NCI-H526 treated with DMSO at 0.1 percent for 48 hours (cell line): ENCODE measurements around the gene CERS5.
A peak's percentile ranks its signal among the peaks of the same experiment; 100 is the strongest.
"Not testable (repeated sequence)": the region's sequence is repeated elsewhere in the genome, so short reads cannot be mapped to it uniquely, and the experiment has no call there.

Experiments
- DNase-seq: peaks from one replicate; lab custom pipeline; 2025; lab: John Stamatoyannopoulos, UW

CERS5 gene

DNA sequence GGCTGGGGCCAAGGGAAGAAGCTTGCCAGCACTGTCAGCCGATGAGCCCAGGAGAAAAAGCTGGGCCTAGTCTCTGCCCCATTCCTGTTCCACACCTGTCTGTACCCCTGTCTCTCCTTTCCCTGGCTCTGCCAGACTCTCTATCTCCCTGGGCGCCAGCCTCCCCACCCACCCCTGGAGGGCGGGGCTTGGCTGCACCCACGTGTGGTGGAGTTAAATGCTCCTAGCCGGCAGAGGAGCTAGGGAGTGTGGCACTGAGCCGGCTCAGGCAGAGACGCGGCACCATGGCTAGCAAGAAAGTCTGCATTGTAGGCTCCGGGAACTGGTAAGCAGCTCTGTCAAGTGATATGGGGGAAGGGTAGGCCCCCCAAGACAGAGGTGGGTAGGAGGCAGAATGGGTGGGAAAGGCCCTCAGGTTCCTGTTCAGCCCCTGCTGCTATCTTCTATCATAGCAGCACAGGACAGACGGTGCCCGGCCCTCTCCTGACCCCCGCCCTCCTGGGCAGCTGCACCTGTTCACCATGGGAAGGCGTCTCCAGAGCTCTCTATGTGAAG lies 63.3 kb downstream of the CERS5 start, which contains the start of gene GPD1:
Gene GPD1 (plus strand): TSS at position 242 of the 555 bp plus-strand sequence. CDS start 43 bp downstream, at position 285.
- peak; percentile 41 for DNase-seq

DNA sequence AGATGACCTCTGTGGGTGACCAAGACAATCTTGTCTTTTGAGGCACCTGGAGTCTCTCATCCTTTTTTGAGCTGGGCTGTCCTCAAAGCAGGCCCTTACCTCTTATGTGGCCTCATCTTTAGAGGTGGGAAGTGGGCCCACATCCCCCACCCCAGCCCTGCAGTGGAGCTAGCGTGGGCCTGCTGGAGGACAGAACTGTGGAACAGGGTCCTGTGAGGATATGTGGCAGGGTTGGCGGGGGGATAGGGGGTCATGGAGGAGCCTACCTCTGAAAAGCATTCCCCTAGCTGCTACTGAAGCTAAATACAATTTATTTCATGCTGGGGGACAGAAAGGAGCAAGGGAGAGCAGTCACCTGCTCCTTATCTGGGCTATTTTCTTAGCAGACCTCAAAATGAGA lies 63.8 kb downstream of the CERS5 start:
- no peak for DNase-seq

DNA sequence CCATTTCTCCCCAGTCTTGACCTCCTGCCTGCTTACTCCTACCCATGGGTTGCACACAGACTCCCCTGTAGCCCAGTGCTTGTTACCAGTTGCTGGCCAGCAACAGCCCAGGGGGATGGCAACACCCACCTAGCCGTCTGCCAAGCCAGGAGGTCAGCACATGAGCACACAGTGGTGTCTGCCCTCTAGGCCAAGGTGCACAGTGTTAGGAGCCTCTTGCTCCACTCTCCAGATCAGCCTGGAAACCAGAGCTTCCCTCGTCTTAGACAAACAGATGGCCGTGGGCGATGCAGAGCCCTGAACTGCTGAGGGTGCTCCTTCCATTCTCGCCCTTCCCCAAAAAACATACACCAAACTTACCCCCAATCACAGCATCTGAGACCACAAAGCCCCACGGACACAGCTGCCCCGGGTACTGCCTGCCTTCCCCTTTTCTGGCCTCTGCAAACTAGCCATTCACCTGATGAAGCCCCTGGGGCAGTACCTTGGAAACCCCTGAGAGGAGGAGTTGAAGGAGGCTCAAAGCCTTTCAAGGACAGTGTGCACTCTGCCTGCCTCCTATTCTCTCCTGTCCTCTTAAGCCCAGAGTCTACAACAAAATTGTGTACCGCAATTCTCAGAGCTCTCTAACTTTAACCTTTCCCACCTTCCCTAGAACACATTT lies 64.4 kb downstream of the CERS5 start:
- DNase-seq, result no peak

DNA sequence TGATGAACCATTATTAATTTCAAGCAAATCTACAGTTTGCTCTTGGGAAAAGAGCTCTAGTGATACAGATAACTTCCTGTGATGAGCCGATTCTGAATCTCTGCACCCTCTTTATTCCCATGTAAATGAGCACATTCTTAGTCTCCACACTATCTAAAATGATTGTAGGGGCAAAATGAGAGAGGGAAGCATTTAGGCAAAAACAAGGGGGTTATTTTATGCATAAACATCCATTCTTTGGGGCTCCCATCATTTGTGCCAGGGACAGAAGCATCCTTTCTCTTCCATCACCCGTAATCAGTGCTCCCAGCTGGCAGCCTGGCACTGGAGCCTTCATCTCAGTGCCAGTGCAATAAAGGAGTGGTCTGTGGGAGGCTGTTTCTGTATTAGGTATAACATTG lies 65.0 kb downstream of the CERS5 start:
- no peak for DNase-seq

GRCh38 chr12:50101663-50102062 lies 65.5 kb downstream of the CERS5 start:
- DNase-seq, result no peak

DNA sequence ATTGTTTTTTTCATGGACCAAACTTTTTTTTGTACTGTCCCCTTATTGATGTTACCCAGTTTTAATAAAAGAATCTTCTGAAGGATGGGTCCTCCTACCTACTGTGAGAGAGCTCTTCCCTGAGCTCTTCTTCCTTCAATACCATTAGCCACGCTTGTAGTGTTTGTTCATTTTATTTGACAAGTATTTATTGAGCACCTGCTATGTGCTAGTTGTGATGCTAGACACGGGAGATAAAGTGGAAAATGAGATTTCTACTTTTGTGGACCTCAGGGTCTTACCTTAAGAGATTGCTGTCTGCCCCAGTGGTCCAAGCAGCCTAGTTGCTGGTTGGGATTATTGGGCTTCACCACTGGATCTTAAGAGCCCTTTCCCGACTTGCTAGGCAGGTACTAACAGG lies 66.6 kb downstream of the CERS5 start:
- no peak for DNase-seq

DNA sequence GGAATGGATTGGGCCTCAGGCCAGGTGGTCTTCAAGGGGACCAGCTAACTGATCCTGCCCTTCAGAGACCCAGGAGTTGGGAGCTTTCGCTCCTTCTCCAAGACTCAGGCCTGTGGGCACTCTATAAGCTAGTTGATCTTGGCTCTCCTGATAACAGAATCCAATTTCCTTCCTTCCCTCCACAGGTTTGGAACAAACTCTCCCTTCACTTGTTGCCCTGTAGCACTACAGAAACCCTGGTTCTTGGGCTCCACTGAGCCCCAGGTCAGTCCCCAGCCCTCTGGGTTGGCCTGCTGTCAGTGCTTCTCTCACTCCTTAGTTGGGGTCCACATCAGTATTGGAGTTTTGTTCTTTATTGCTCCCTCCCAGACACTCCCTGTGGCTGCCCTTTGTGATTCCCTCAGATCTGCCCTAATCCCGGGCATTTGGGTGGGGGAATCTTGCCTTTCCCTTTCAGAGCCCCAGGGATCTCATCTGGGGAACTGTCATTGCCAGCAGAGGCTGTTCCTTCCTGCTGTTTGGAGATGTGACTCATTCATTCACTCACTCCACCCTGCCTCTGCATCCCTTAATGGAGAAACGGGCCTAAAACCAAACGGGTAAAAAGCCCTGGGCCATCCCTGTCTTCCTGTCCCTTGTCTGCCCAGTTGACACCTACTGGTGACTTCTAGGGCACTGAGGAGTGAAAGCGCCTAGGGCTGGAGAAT lies 67.7 kb downstream of the CERS5 start:
- no peak for DNase-seq

GRCh38 chr12:50097952-50098351 lies 69.2 kb downstream of the CERS5 start:
- no peak for DNase-seq

DNA sequence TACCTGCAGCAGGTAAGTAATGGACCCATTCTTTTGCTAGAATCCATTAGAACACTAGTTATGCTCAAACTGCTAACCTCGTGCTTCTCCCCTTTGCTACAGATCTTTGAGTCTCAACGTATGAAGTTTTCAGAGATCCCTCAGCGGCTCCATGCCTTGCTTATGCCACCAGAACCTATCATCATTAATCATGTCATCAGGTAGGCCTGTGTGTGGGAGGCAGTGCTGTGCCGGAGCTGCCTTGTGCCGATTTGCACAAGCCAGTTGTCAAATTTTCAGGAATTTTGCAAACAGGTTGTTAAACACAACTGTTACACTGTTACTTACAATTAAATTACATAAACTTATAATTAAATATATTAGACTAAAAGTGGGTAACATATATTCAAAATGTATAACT lies 76.8 kb downstream of the CERS5 start:
- DNase-seq, result no peak

DNA sequence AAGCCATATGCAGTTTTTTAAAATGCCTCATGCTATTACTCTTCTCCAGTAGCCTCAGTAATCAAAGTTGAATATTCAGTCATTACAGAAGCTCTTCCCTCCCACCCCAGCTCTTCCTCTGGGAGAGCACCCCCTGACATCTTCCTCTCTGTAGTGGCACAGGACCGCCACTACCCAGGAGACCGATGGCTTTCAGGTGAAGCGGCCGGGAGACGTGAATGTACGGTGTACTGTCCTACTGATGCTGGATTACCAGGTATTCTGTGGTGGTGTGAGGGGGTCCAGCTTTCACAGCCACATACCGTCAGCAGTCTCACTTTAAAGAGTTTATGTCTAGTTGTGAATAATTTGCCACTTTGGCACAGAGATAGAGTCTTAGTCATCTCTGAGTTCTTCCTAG lies 77.4 kb downstream of the CERS5 start:
- DNase-seq, result no peak

DNA sequence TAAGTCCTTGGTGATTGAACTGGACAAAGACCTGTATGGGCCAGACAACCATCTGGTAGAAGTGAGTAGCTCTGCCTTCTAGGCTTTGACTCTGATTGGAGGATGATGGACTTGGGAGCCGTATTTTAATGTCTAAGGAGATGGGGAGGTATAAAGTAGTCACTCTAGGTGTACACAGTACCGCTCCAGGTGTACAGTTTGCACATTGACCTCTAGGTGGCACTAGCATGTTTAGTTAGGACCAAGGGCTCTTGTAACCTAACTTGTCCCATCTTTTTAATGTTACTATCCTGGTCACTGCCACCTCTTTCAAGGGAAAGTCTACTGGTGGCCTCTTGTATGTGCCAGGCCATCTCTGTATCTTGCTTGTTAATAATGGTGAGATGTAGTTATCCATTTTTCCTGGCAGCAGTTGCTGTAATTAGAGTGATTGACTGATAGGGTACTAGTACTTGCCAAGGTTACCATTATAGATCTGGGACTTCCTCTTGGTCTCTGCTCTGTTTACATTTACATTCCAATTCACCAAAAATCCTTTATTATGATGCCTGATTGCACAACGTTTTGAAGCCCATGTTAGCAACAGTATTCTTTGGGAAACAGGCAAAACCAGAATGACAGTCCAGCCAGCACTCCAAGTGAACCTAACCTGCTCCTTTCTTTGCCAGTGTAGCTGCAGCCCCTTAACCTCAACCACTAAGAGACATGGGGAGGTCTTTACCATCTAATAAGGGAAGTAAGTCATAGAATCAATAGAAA lies 78.4 kb downstream of the CERS5 start:
- DNase-seq, result peak; percentile 55

- no peak for DNase-seq
Observed at GRCh38 chr12:50087995-50088394, 79.2 kb downstream of the CERS5 start.

GRCh38 chr12:50087151-50087550 lies 80.0 kb downstream of the CERS5 start:
- no peak for DNase-seq

GRCh38 chr12:50086148-50086547 lies 81.0 kb downstream of the CERS5 start:
- DNase-seq, result no peak

DNA sequence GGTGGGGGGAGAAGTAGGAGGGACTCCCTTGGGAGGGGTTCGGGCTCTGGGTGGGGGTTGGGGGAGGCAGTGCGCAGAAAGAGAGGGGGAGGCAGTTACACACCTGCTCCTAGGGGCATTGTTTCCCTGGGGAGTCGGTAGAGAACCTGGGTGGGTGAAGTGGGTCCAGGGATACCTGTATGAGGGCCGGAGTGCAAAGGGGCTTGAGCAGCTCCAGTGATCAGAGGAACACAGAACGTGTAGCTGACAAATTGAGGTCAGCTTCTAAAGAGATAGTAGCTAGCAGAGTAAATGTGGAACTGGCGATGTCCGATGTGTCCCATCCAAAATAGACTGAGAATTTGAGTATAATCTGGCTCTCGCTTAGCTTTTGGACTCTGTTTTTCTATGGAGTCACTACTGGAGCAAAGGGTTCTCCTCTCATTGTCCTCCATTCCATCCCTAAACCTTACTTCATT lies 81.5 kb downstream of the CERS5 start:
- peak; percentile 32 for DNase-seq

DNA sequence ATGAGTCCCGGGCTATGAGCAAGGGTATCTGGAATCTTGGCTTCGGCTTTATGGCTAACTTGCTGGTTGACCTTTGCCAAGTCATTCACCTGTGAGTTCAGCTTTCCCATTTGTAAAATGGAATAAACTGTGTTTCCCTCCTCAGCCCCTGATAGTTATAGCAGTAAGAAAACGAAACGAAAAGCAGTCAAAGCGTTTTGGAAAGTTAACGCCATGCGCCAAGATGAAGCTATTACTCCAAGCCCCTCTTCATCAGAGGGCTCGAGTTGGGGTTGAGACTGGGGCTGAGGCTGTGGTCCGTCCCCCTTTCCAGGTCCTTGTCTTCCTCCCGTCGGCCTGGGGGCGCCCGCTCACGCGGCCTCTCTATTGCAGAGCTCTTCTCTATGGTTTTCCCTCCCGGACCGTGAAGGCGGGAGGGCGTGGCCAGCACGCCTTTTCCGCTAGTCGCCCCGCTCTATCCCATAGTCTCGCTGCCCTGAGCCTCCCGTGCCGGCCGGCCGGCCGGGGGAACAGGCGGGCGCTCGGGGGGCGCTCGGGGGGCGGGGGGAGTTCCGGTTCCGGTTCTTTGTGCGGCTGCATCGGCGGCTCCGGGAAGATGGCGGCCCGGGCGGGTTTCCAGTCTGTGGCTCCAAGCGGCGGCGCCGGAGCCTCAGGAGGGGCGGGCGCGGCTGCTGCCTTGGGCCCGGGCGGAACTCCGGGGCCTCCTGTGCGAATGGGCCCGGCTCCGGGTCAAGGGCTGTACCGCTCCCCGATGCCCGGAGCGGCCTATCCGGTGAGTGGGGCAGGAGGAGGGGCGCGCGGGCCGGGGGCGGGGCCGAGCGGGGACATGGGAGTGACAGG lies 82.2 kb downstream of the CERS5 start, which contains the start of gene SMARCD1:
Gene SMARCD1 (plus strand): TSS at position 568 of the 840 bp plus-strand sequence. CDS start 28 bp downstream, at position 596.
- peak; percentile 97 for DNase-seq

DNA sequence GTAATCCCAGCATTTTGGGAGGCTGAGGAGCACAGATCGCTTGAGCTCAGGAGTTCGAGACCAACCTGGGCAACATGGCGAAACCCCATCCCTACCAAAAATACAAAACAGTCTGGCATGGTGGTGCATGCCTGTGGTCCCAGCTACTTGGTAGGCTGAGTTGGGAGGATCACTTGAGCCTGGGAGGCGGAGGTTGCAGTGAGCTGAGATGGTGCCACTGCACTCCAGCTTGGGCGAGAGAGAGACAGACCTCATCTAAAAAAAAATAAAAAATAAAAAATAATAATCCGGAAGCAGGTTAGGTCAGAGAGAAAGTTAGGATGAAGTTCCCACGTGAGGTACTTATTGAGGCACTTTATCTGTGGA lies 82.8 kb downstream of the CERS5 start:
- not testable (repeated sequence) for DNase-seq

DNA sequence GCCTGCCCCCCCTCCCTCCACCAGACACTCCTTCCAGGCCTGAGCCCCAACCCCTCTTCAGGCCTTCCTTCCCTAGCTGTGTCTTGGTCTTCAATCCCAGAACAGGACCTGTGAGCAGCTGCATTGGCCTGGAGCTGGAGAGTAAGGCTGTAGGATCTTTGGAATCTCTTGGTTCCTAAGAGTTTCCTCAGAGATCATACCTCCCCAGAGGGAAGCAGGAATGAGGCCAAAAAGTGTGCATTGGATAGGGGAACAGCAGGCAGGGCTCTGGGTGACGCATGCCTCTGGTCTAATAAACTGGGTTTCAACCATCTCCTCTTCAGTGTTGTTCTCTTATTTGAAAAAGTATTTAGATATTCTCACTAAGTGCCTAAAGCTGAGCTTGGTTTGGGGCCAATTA lies 83.9 kb downstream of the CERS5 start:
- no peak for DNase-seq

DNA sequence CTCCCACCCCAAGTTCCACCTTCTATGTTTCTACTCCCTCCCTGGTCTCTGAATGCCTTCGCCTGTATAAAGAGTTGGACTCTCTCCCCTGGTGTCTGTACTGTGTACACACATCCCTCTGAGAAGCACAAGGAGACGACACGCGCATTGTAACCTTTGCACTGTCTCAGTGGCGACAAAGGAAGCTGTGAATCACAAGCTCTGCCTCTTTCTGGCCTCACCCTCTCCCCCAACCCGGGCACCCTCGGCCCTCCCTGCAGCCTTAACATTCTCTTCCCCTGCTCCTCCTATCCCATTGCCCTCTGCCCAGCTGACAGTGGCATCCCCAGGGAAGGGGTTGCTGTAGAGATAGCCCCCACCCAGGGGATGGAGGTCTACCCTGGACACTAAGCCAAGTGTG lies 84.5 kb downstream of the CERS5 start:
- DNase-seq, result no peak

DNA sequence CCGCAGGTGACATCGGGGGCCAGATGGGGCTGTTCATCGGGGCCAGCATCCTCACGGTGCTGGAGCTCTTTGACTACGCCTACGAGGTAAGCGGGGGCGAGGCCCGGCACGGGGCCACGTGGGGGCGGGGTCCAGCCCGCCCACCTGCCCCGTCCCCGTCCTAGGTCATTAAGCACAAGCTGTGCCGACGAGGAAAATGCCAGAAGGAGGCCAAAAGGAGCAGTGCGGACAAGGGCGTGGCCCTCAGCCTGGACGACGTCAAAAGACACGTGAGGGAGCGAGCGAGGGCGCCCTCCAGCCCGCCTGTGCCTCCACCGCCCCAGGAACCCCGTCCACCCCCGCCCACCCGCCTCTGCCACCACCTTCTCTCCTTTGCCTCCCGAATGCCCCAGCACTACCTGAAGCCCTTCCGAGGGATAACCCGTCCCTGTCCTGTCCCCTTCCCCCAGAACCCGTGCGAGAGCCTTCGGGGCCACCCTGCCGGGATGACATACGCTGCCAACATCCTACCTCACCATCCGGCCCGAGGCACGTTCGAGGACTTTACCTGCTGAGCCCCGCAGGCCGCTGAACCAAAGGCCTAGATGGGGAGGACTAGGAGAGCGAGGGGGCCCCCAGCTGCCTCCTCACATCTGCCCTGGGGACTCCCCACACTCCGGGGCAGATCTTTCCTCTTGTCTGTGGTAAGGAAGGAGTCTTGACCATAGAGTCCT lies 85.9 kb downstream of the CERS5 start:
- no peak for DNase-seq

GRCh38 chr12:50079771-50080170 lies 87.4 kb downstream of the CERS5 start:
- DNase-seq, result no peak
